GM18858 (cell line): ENCODE results near the gene SYS1.

Source experiments
- ATAC-seq: cut with Tn5 transposase; IDR thresholded peaks from one replicate; pipeline ENCODE4 v1.9.1; 2021; ENCODE audit not compliant: unreplicated experiment

SYS1 gene

GRCh38 chr20:45355209-45356084 lies 7.5 kb upstream of the SYS1 start:
- ATAC-seq: no peak

- no peak for ATAC-seq
Measured at GRCh38 chr20:45358282-45359068, 4.5 kb upstream of the SYS1 start.

- ATAC-seq: no peak
Measured at GRCh38 chr20:45359069-45359405, 3.9 kb upstream of the SYS1 start.

DNA sequence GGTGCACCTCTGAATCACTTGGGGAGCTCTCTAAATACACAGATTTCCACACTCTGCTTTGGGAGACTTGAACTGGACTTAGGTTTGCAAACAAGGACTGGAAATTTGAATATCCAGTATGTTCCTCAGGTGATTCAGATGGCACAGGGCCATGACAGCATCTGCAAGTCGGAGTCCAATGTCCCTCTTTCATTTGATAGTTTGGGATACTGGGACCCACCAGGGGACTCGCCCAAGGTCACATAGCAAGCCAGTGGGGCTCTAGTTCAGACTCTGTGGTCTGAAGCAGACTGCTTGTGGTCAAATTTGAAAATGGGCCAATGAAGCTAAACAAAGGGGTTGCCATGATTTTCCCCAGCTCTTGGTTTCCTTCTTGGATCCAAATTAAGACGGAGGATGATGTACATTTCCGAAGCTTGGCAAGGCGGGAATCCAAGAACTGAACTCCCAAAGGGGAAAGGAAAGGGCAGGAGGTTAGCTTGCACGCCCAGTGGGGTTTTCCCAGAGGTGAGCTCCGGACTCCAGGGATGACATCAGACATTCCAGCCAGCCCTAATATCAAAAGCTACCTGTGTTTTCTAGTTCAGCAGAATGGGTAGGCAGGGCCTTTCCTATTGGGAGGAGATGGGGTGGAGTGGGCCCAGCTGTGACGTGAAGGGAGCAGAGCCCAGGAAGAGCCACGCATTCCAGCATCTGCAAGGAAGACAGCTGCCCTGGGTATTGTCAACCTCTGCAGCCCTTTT lies 3.4 kb upstream of the SYS1 start:
- ATAC-seq: no peak

DNA sequence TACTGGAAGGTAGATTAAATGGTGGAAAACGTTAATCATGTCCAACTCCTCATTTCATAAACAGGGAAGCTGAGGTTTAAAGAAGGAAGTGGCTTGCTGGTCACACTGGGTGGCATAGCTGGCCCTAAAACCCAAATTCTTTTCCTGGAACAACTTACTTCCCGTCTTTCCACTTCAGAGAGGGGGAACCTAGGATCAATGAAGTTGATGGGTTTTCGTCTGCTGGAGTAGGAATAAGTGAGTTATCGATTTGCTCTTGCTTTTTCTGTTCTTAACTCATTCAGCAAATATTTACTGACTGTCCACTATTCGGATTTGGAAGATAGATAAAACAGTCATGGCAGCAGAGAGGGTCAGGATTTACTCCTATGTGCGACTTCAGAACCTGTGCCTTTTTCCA lies 1.2 kb upstream of the SYS1 start:
- no peak for ATAC-seq

DNA sequence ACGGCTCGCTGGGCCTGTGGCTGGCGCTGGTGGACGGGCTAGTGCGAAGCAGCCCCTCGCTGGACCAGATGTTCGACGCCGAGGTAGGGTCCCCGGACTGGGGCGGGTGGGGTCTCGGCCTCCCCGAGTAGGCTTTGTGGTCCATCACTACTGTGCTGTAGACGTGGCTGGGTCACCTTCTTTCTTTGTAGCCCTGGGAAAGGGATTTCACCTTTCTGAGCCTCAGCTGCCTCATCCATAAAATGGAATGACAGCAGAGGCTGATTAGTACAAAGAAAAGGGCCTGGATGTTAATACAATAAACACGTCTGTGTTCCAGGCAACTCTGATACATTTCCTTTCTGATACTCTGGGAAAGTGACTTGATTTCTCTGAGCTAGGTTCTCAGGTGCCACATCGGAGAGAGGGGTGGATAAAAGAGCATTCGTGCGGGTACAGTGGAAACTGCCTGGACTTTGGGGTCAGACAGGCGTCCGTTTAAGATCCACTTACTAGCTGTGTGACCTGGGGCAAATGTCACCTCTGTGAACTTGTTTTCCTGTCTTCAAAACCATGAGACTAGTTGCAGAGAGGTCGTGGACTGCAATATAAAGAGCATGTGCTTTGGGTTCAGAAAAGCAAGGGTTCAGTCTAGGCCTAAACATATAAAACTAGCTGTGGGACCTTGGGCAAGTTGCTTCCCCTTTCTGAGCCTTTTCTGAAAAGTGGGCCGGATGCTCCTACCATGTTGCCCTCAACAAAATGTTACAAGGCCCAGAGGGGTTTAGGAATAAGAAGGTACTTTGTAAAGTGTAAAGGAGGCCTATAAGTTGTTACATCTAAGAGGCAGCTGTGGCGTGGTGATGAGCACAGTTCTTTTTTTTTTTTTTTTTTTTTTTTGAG lies 896 bp downstream of the SYS1 start:
- ATAC-seq: no peak

- ATAC-seq: no peak
Measured at GRCh38 chr20:45365444-45365970, 2.6 kb downstream of the SYS1 start.

- no peak for ATAC-seq
Measured at GRCh38 chr20:45366192-45366591, 3.2 kb downstream of the SYS1 start.

DNA sequence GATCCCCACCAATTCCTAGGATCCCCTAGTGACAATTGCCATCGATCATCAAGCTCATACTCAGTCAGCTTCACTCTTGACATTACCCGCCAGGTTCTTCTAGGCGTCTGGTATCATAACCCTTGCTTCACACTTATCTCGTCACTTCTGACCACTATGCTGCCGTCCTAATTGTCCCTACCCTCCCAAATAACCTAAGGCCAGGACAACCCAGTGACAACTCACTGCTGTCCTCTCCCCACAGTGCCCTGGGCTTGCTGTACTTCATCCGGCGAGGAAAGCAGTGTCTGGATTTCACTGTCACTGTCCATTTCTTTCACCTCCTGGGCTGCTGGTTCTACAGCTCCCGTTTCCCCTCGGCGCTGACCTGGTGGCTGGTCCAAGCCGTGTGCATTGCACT lies 3.7 kb downstream of the SYS1 start:
- ATAC-seq: no peak

- ATAC-seq: no peak
Measured at GRCh38 chr20:45367126-45367525, 4.2 kb downstream of the SYS1 start.

DNA sequence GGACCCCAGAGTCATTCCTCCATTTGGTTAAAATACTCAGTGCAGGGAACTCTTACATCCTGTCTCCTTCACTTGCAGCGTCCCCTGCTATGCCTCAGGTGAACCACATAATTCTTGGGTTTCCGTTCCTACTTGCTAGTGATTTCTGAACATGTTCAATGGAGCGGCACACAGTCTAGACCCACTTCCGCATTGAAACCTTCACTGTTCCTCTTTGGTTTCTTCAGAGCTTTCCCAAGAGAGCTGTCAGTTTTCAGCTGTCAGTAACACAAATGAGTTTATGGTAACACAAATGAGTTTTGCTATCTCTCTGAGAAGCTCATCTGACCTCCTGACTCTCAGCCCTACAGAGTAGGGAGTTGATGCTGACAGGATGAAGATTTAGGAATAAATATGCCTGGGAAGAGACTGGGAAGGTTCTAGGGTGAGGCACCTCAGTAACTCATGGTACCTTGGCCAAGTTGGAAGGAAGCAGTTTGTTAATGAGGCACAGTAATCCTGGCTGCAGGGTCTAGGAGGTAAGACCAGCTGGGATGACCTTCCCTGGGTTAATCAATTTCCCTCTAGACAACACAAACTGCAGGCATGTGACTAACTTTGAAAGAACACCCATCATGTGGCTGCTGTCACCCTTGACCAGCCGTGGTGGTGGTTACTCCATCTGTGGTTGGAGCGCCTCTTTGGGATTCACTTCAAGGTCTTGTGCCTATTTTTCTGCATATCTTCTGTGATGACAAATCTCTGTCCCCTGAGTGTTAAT lies 5.4 kb downstream of the SYS1 start:
- peak; percentile 81 for ATAC-seq

- ATAC-seq: no peak
Measured at GRCh38 chr20:45370571-45371160, 7.7 kb downstream of the SYS1 start.

GRCh38 chr20:45372241-45372640 lies 9.3 kb downstream of the SYS1 start:
- ATAC-seq: no peak

- no peak for ATAC-seq
Measured at GRCh38 chr20:45372646-45373352, 9.8 kb downstream of the SYS1 start.

DNA sequence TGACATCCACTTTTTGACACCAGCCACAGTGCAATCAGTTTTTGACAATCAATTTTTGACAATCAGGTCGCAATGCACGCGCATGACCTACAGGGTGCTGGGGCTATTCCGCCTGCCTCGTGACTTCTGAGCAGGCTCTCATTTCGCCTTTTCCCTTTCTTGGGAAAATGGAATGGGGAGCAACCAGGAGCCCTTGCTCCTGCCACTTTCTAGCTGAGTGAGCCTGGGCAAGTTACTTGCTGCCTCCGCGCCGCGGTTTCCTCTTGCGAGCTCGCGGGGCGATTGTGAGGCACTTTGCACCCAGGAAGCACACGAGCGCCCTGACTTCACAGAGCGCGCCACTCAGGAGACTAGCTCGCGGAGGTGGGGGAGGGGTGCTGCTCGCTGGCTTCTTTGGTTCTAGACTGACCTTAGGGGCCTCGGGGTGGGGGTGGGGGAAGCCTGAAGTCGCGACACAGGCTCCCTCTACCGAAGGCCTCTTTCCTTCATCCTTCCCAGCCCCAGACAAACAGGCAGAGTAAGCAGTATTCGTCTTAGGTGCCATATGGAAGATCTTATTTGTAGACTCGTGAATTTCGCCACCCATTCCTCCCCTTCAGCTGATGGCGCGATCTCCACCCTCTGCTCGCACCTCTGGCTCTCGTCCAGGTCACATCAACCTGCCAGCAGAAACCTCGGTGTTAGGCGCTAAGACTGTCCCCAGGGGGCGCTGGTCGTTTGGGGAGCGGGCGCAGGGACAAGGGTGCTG lies 10.6 kb downstream of the SYS1 start:
- peak; percentile 57 for ATAC-seq

GRCh38 chr20:45374101-45374467 lies 11.1 kb downstream of the SYS1 start:
- ATAC-seq: no peak

GRCh38 chr20:45374966-45375365 lies 12.0 kb downstream of the SYS1 start:
- no peak for ATAC-seq

DNA sequence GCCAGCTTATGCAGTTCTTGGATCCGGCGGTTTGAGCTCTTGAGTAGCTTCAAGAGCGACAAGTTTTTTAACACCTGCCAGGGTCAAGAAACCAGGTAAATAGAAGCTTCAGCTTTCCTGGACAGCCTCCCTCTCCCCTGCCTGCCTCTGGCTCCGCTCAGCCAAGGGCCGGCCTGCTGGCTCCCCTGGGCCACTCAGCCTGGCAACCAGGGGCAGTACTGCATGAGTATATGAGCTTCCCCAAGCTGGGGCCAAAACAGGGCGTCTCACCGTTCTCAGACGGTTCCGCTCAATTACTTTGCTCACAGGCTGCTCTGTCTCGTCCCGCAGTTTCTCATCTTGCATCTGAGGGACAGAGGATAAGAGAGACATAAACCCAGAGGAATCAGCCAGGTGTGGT lies 14.3 kb downstream of the SYS1 start:
- no peak for ATAC-seq
